RWPE2 (cell line): ENCODE data around the gene IL36B.
A peak's percentile ranks its signal among the peaks of the same experiment; 100 is the strongest.

Source experiments
- ATAC-seq: fragments of 200-7000 bp; cut with Tn5 transposase; 3 replicates; pipeline ENCODE4 v1.9.1; 2021; ENCODE audit warnings: low read depth
- DNase-seq: peaks from one replicate; pipeline ENCODE4 v3.0.0-alpha.2; 2020; ENCODE audit warnings: low spot score
- H3K27ac ChIP-seq: fragments of 450-650 bp; 2 replicates; pipeline ENCODE4 v1.5.1; 2017; ENCODE audit warnings: mild to moderate bottlenecking; ENCODE audit not compliant: poor library complexity, severe bottlenecking
- H3K27me3 ChIP-seq: fragments of 250-450 bp; sonication (Bioruptor Pico); 2 replicates; pipeline ENCODE4 v1.5.1; 2021; ENCODE audit warnings: mild to moderate bottlenecking, moderate library complexity; ENCODE audit not compliant: insufficient read depth, poor library complexity, severe bottlenecking
- H3K36me3 ChIP-seq: fragments of 250-450 bp; sonication (Bioruptor Pico); 2 replicates; pipeline ENCODE4 v1.5.1; 2020; ENCODE audit warnings: low read depth, mild to moderate bottlenecking, moderate library complexity
- H3K4me1 ChIP-seq: fragments of 250-450 bp; sonication (Bioruptor Pico); 2 replicates; pipeline ENCODE4 v1.5.1; 2021; ENCODE audit warnings: mild to moderate bottlenecking, moderate library complexity; ENCODE audit not compliant: insufficient read depth, poor library complexity, severe bottlenecking
- H3K4me3 ChIP-seq: fragments of 250-450 bp; sonication (Bioruptor Pico); 2 replicates; pipeline ENCODE4 v1.5.1; 2021; ENCODE audit warnings: mild to moderate bottlenecking, moderate library complexity; ENCODE audit not compliant: severe bottlenecking
- H3K9me3 ChIP-seq: fragments of 250-450 bp; sonication (Bioruptor Pico); 2 replicates; pipeline ENCODE4 v1.5.1; 2021; ENCODE audit warnings: mild to moderate bottlenecking, moderate library complexity; ENCODE audit not compliant: severe bottlenecking
- CTCF ChIP-seq: fragments of 450-650 bp; IDR thresholded peaks from one replicate; pipeline ENCODE4 v1.5.1; 2017; ENCODE audit warnings: mild to moderate bottlenecking, moderate library complexity; ENCODE audit not compliant: poor library complexity, severe bottlenecking

IL36B gene

GRCh38 chr2:113088213-113088992, 35.7 kb upstream of the IL36B start:
- Histone ChIP-seq H3K36me3 (no peaks in the 10 kb centered on the region), H3K4me3 (no peak overlapping the region), H3K9me3 (no peaks in the 10 kb centered on the region), H3K27me3 (no peaks in the 10 kb centered on the region), H3K4me1 (peaks cover 8% of the 10 kb centered on the region), H3K27ac (no peak overlapping the region)
- ATAC-seq (no peak), DNase-seq (no peak)
- TF ChIP-seq CTCF = no peak

GRCh38 chr2:113085542-113085941, 32.9 kb upstream of the IL36B start:
- H3K4me1 ChIP-seq = peaks cover 8% of the 10 kb centered on the region
- H3K9me3 ChIP-seq = no peaks in the 10 kb centered on the region
- DNase-seq = no peak
- H3K36me3 ChIP-seq = no peaks in the 10 kb centered on the region
- no peak overlapping the region for H3K4me3 ChIP-seq
- no peak for TF ChIP-seq CTCF
- no peaks in the 10 kb centered on the region for H3K27me3 ChIP-seq
- peak; percentile 90 for ATAC-seq
- no peak overlapping the region for H3K27ac ChIP-seq

GRCh38 chr2:113084249-113085000, 31.8 kb upstream of the IL36B start:
- peak; percentile 64 for TF ChIP-seq CTCF
- no peak overlapping the region for H3K27ac ChIP-seq
- H3K9me3 ChIP-seq = no peaks in the 10 kb centered on the region
- H3K36me3 ChIP-seq = no peaks in the 10 kb centered on the region
- DNase-seq (no peak), ATAC-seq (no peak)
- H3K27me3 ChIP-seq = no peaks in the 10 kb centered on the region
- H3K4me3 ChIP-seq = no peak overlapping the region
- peaks cover 13% of the 10 kb centered on the region for H3K4me1 ChIP-seq

GRCh38 chr2:113083296-113083695, 30.6 kb upstream of the IL36B start:
- DNase-seq = no peak
- Histone ChIP-seq H3K27me3 (no peaks in the 10 kb centered on the region), H3K27ac (no peak overlapping the region), H3K36me3 (no peaks in the 10 kb centered on the region), H3K9me3 (no peaks in the 10 kb centered on the region), H3K4me1 (peaks cover 23% of the 10 kb centered on the region), H3K4me3 (no peak overlapping the region)
- no peak for TF ChIP-seq CTCF
- no peak for ATAC-seq
